Measurements from ENCODE around the gene HOXC12. TPM values are rescaled to one million over a fixed set of nuclear protein-coding genes. Genes with fewer than 3 reads are reported as not detected.

The HOXC12 gene
- total and polyA plus RNA-seq, 2 donors (not counting 1 experiment from before 2014, with no cell fraction given): not detected

- POLR2A ChIA-PET: interaction anchor here (0.6 kb wide), 1 partner anchor 178 kb away, joined by 3 read pairs; no protein-coding TSS in a partner anchor
- 7% methylated on average over 51 of the region's 63 CpGs for WGBS (ENCODE audit: insufficient coverage)
- Mint-ChIP-seq H3K4me3 (peak within 1 kb of the TSS; percentile 74), H3K4me1 (peaks cover 21% of the 10 kb centered on the region), H3K27ac (peak within 1 kb of the TSS; percentile 62), H3K27me3 (peaks cover 85% of the 10 kb centered on the region), H3K9me3 (ENCODE audit: insufficient read depth) (peaks cover 2% of the 10 kb centered on the region)
- TF ChIP-seq EZH2 (IDR thresholded peaks at IDR 0.05; ENCODE audit: borderline replicate concordance, insufficient read depth, low read depth, low read length, poor library complexity, severe bottlenecking) (peak; percentile 6), CTCF (IDR thresholded peaks at IDR 0.05) (no peak)
- peak; percentile 56 for DNase-seq
- intact Hi-C loops (cut with micrococcal nuclease): loop anchor here (2.0 to 5.0 kb wide), 2 partner anchors 22 to 38 kb away; no protein-coding TSS in a partner anchor
- Histone ChIP-seq H3K4me1 (ENCODE audit: control insufficient read depth in 2 of 2, insufficient read depth in 2 of 2, low read length in 2 of 2) (peaks cover 25 to 41% of the 10 kb centered on the region in 2 donors), H4K20me1 (ENCODE audit: control insufficient read depth, insufficient read depth, low read length, poor library complexity, severe bottlenecking) (no peaks in the 10 kb centered on the region), H3K4me2 (replicated peaks; ENCODE audit: low read depth, low read length, poor library complexity, severe bottlenecking) (peak within 1 kb of the TSS; percentile 79), H3K27me3 (replicated peaks in 1 of 4; ENCODE audit: control extremely low read depth in 1 of 4, control insufficient read depth in 3 of 4, insufficient read depth in 4 of 4, low read length in 3 of 4) (peaks cover 0 to 98% (median 85%) of the 10 kb centered on the region in 4 experiments), H3K36me3 (replicated peaks in 1 of 2; ENCODE audit: control extremely low read depth in 1 of 2, control insufficient read depth in 1 of 2, extremely low read depth in 1 of 2, insufficient read depth in 2 of 2, low read length in 1 of 2) (no peaks in the 10 kb centered on the region), H3K27ac (ENCODE audit: low read length in 2 of 2) (no peak within 1 kb of the TSS), H3K9ac (ENCODE audit: low read length) (peak within 1 kb of the TSS; percentile 51), H2AFZ (ENCODE audit: insufficient read depth, low read depth, low read length, poor library complexity, severe bottlenecking) (peak within 1 kb of the TSS; percentile 47), H3K79me2 (ENCODE audit: control insufficient read depth, insufficient read depth, low read length) (no peaks in the 10 kb centered on the region), H3K4me3 (ENCODE audit: control extremely low read depth in 1 of 5, extremely low read depth in 1 of 5, insufficient read depth in 1 of 5, low read depth in 2 of 5, low read length in 4 of 5) (peak within 1 kb of the TSS in 4 of 5 experiments; percentile 18 to 54 (median 40)), H3K9me3 (ENCODE audit: control extremely low read depth in 1 of 3, control insufficient read depth in 2 of 3, insufficient read depth in 1 of 3, low read length in 2 of 3) (peaks cover 0 to 74% (median 13%) of the 10 kb centered on the region in 3 donors)
- peak; percentile 45 for ATAC-seq (ENCODE audit: low read depth)
- CTCF ChIA-PET: interaction anchor here (0.7 kb wide), 1 partner anchor 90 kb away, joined by 4 read pairs; no protein-coding TSS in a partner anchor
These were observed 19.7 kb downstream of the HOXC12 start, which contains the start of gene HOTAIR for GRCh38 chr12:53974084-53975063. Gene HOTAIR (minus strand): TSS chr12:53974954.
